NB4 (cell line): ENCODE measurements around the gene LHX6.

ENCODE experiments used
- CTCF ChIP-seq: IDR thresholded peaks from one replicate; pipeline ENCODE4 v1.5.1; 2012; ENCODE audit warnings: low read depth, low read length
- MAX ChIP-seq: IDR thresholded peaks from 2 replicates; pipeline ENCODE4 v1.6.1; 2011; ENCODE audit warnings: low read depth, low read length
- MYC ChIP-seq: IDR thresholded peaks from 2 replicates; pipeline ENCODE4 v1.6.1; 2011; ENCODE audit warnings: low read depth, low read length
- POLR2A ChIP-seq: IDR thresholded peaks from 2 replicates; pipeline ENCODE4 v1.6.1; 2011; ENCODE audit warnings: mild to moderate bottlenecking; ENCODE audit not compliant: insufficient read length; ENCODE audit errors: extremely low read depth

- TF ChIP-seq CTCF (no peak), MYC (no peak), POLR2A (no peak), MAX (no peak)
Observed at GRCh38 chr9:122252796-122253195, 24.0 kb upstream of the LHX6 start.
